GM23248 (cell line): ENCODE results near the gene KCNH4.

Experiments used
- EZH2 ChIP-seq: fragments of 200-600 bp; sonication (generic); IDR thresholded peaks from 2 replicates; pipeline ENCODE4 v1.6.1; 2018; ENCODE audit warnings: antibody characterized with exemption, mild to moderate bottlenecking; ENCODE audit not compliant: insufficient read depth, poor library complexity, severe bottlenecking
- EZH2phosphoT487 ChIP-seq: fragments of 200-600 bp; sonication (generic); IDR thresholded peaks from 2 replicates; pipeline ENCODE4 v1.6.1; 2018; ENCODE audit warnings: antibody characterized with exemption, moderate library complexity, mild to moderate bottlenecking, low read depth; ENCODE audit not compliant: insufficient read depth

- TF ChIP-seq EZH2 (no peak), EZH2phosphoT487 (no peak)
Observed at GRCh38 chr17:42166196-42166763, 14.7 kb downstream of the KCNH4 start.
